Fibroblast of lung (primary cell): ENCODE data around the gene IGF1.

Source experiments
- EZH2 ChIP-seq: IDR thresholded peaks from 2 replicates; pipeline ENCODE4 v1.5.1; 2012; ENCODE audit warnings: low read length, control low read depth, mild to moderate bottlenecking; ENCODE audit errors: missing control alignments
- TF ChIP-seq, protein P1 (sequence below), 2 donors: IDR thresholded peaks in 1 of 2; conservative IDR thresholded peaks in 1 of 2; 1 replicate in 1 of 2; 2 replicates in 1 of 2; pipeline ENCODE4 v1.5.1; 2011 to 2012; ENCODE audit warnings: low read length in 2 of 2, control low read depth in 1 of 2, inconsistent platforms in 1 of 2, low read depth in 1 of 2, mild to moderate bottlenecking in 1 of 2

DNA sequence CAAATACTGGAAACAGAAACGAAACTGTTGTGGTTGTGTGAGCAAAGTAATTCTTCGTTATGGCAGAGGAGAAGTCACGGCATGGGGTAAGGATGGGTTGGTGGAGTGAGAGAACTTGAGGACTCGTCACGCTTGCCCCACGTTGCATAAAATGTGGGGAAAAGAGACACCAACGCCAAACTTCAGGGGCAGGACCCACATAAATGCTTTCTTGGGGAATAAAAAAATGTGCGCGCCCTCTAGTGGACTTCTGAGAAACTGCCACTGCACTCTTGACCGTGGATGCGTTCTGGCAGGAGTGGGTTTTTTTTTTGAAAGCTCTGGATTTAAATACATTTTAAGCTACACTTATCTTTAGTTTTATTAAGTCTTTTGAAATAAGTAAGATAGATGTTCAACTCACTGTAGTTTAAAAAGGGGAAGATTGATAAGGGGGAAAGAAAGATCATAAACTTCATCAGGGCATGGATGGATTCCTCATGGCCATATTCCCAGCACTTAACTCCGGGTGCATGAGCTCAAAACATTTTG lies 4.1 kb upstream of the IGF1 start:
- TF ChIP-seq, protein P1, sequence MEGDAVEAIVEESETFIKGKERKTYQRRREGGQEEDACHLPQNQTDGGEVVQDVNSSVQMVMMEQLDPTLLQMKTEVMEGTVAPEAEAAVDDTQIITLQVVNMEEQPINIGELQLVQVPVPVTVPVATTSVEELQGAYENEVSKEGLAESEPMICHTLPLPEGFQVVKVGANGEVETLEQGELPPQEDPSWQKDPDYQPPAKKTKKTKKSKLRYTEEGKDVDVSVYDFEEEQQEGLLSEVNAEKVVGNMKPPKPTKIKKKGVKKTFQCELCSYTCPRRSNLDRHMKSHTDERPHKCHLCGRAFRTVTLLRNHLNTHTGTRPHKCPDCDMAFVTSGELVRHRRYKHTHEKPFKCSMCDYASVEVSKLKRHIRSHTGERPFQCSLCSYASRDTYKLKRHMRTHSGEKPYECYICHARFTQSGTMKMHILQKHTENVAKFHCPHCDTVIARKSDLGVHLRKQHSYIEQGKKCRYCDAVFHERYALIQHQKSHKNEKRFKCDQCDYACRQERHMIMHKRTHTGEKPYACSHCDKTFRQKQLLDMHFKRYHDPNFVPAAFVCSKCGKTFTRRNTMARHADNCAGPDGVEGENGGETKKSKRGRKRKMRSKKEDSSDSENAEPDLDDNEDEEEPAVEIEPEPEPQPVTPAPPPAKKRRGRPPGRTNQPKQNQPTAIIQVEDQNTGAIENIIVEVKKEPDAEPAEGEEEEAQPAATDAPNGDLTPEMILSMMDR (conservative IDR thresholded peaks at IDR 0.05 in 1 of 2, IDR thresholded peaks at IDR 0.05 in 1 of 2; ENCODE audit: low read depth in 1 of 2, low read length in 2 of 2): peak; percentile 94 to 98
- TF ChIP-seq EZH2: no peak
